ENCODE results near the gene SNX14.

- TF ChIP-seq CTCF (IDR thresholded peaks at IDR 0.05) (no peak), POLR2A (IDR thresholded peaks at IDR 0.05) (no peak), POLR2AphosphoS5 (IDR thresholded peaks at IDR 0.05) (no peak), EP300 (IDR thresholded peaks at IDR 0.05) (no peak)
These were observed 134.9 kb downstream of the SNX14 start for GRCh38 chr6:85458782-85459181.

Data from stomach (tissue), 4 donors.